ENCODE measurements around the gene ALDOB.

GRCh38 chr9:101372327-101373118 lies 63.1 kb downstream of the ALDOB start:
- TF ChIP-seq RNF219 (CRISPR knock-in tag; IDR thresholded peaks at IDR 0.05) (no peak), CTCF (CRISPR knock-in tag; IDR thresholded peaks at IDR 0.05) (no peak), HOXA3 (CRISPR knock-in tag; IDR thresholded peaks at IDR 0.05) (no peak), HNRNPL (IDR thresholded peaks at IDR 0.05; ENCODE audit: low read depth, low read length) (no peak), EEA1 (CRISPR knock-in tag; IDR thresholded peaks at IDR 0.05; ENCODE audit: borderline replicate concordance) (no peak), JUN (CRISPR knock-in tag; IDR thresholded peaks at IDR 0.05) (no peak), MYC (CRISPR knock-in tag; IDR thresholded peaks at IDR 0.05; ENCODE audit: borderline replicate concordance) (no peak), PRDM15 (CRISPR knock-in tag; IDR thresholded peaks at IDR 0.05) (no peak), ZSCAN29 (CRISPR knock-in tag; conservative IDR thresholded peaks at IDR 0.05) (no peak), CERS6 (CRISPR knock-in tag; IDR thresholded peaks at IDR 0.05) (no peak)
